Panc1 (cell line): ENCODE measurements around the gene TRAF4. TPM values are rescaled to one million over a fixed set of nuclear protein-coding genes. Genes with fewer than 3 reads are reported as not detected.

ENCODE experiments used
- ATAC-seq: fragments of 200-7000 bp; cut with Tn5 transposase; 2 replicates; pipeline ENCODE4 v1.9.1; 2020; ENCODE audit warnings: mild to moderate bottlenecking, moderate library complexity
- BruUV-seq: library from RNA; stranded (reverse); fragments of 400-500 nt; replicated peaks from 2 replicates; lab custom pipeline; 2021; lab: Mats Ljungman, UMichigan
- CTCF ChIA-PET: fragments of 300-600 bp; sonication (Branson Sonifier 250); formaldehyde crosslinking; loops from one replicate; lab custom pipeline; 2022; ENCODE audit warnings: antibody characterized with exemption; lab: Charles Lee
- POLR2A ChIA-PET: fragments of 300-600 bp; sonication (Branson Sonifier 250); formaldehyde crosslinking; loops from one replicate; lab custom pipeline; 2022; ENCODE audit warnings: antibody characterized with exemption; lab: Charles Lee
- DNase-seq: peaks from one replicate; pipeline ENCODE4 v3.0.0-alpha.2; 2010; ENCODE audit warnings: low read depth, low spot score
- H3K27ac ChIP-seq: 2 replicates; pipeline ENCODE4 v1.5.1; 2011; ENCODE audit warnings: mild to moderate bottlenecking, low read length, inconsistent platforms
- H3K27me3 ChIP-seq: fragments of 200-500 bp; sonication (Bioruptor generic); 2 replicates; pipeline ENCODE4 v1.6.0; 2014; ENCODE audit warnings: low read length, inconsistent platforms; ENCODE audit not compliant: control insufficient read depth, insufficient read depth
- H3K36me3 ChIP-seq: fragments of 200-500 bp; sonication (Bioruptor generic); 2 replicates; pipeline ENCODE4 v1.5.1; 2014; ENCODE audit warnings: inconsistent platforms, mild to moderate bottlenecking, low read length, moderate library complexity; ENCODE audit not compliant: control insufficient read depth, insufficient read depth
- H3K4me1 ChIP-seq: 2 replicates; pipeline ENCODE4 v1.5.1; 2011; ENCODE audit warnings: inconsistent platforms, mild to moderate bottlenecking, low read length, moderate library complexity; ENCODE audit not compliant: control insufficient read depth, insufficient read depth
- H3K4me3 ChIP-seq, 2 experiments: 2 replicates each; pipeline ENCODE4 v1.5.1; 2011 to 2012; ENCODE audit warnings: low read depth in 2 of 2, low read length in 2 of 2, mild to moderate bottlenecking in 2 of 2, inconsistent platforms in 1 of 2, moderate library complexity in 1 of 2
- H3K9me3 ChIP-seq: fragments of 200-500 bp; sonication (Bioruptor generic); 2 replicates; pipeline ENCODE4 v1.5.1; 2014; ENCODE audit warnings: low read depth, mild to moderate bottlenecking, inconsistent platforms, low read length, moderate library complexity; ENCODE audit not compliant: control insufficient read depth, insufficient read depth
- POLR2AphosphoS5 ChIP-seq: IDR thresholded peaks from 2 replicates; pipeline ENCODE4 v1.6.1; 2012; ENCODE audit warnings: mild to moderate bottlenecking, low read depth, low read length, moderate library complexity
- REST ChIP-seq, 2 experiments: IDR thresholded peaks; 2 replicates each; pipeline ENCODE4 v1.6.1; 2011 to 2012; ENCODE audit warnings: low read depth in 2 of 2, control low read depth in 1 of 2, low read length in 1 of 2, mild to moderate bottlenecking in 1 of 2, moderate library complexity in 1 of 2; ENCODE audit not compliant: insufficient read depth in 1 of 2
- SIN3A ChIP-seq: IDR thresholded peaks from 2 replicates; pipeline ENCODE4 v1.6.1; 2012; ENCODE audit warnings: low read depth, mild to moderate bottlenecking, low read length, moderate library complexity, borderline replicate concordance; ENCODE audit not compliant: insufficient read depth
- TCF7L2 ChIP-seq: IDR thresholded peaks from 2 replicates; pipeline ENCODE4 v1.6.1; 2011; ENCODE audit warnings: mild to moderate bottlenecking, low read depth, low read length, inconsistent platforms
- in situ Hi-C: cut with HindIII; loops from 2 replicates; pipeline ENCODE4 v1.10.0; 2016; ENCODE audit warnings: low sequenced_read_pairs, low pct_unique_long_range_greater_than_20kb
- intact Hi-C: fragments of 100-400 bp; cut with micrococcal nuclease; formaldehyde crosslinking; loops from one replicate; pipeline ENCODE4 v1.10.0; 2022; ENCODE audit not compliant: unreplicated experiment
- total RNA-seq: library from RNA; stranded (reverse); gene quantifications from one replicate; pipeline ENCODE4 v1.2.1, GENCODE V29; 2021; ENCODE audit not compliant: unreplicated experiment
- TF ChIP-seq, protein P1 (sequence below): fragments of 450-650 bp; IDR thresholded peaks from 2 replicates; pipeline ENCODE4 v1.5.1; 2017; ENCODE audit warnings: mild to moderate bottlenecking

The TRAF4 gene
- total RNA-seq, 1 experiment from 2014 or later: 108 TPM

DNA sequence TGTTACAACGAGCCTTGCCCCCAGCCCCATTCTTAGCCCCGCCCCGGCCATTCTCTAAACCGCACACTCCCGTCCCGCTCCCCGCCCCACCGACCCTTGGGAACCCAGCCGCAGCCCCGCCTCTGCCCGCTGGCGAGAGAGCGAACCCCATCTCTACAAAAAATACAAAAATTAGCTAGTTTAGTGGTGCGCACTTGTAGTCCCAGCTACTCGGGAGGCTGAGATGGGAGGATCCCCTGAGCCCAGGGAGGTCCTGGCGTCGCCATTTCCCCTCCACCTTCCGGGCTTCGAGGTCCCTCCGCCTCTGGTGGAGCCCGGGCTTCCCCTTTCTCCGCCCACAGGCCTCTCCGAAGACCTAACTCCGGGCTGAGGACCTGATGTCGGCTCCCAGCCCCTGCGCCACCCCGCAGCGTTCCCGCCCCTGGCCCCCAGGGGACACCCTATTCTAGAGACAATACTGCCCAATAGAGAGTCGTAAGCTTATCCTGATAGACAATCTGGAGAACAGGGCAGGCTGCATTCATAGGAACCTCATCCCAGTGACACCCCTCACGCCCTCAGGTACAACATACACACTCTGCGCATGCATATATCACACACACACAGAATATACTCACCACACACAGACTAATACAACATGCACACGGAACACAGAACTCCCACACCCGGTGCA lies 31.6 kb upstream of the TRAF4 start:
- in situ Hi-C loops (no loop called here), intact Hi-C loops (no loop called here)
- Histone ChIP-seq H3K27me3 (no peaks in the 10 kb centered on the region), H3K9me3 (no peaks in the 10 kb centered on the region), H3K4me3 (peak overlapping the region; percentile 55 to 69), H3K36me3 (peaks cover 5% of the 10 kb centered on the region), H3K4me1 (peaks cover 29% of the 10 kb centered on the region), H3K27ac (peak overlapping the region; percentile 92)
- ChIA-PET POLR2A (interaction anchor here (0.6 to 2.5 kb wide), 3 partner anchors 8 to 16 kb away, joined by 3 to 39 read pairs (median 7); partner anchors contain the start of gene RPL23A), CTCF (no interaction called here)
- DNase-seq: no peak
- peak; percentile 22 for ATAC-seq
- TF ChIP-seq, protein P1, sequence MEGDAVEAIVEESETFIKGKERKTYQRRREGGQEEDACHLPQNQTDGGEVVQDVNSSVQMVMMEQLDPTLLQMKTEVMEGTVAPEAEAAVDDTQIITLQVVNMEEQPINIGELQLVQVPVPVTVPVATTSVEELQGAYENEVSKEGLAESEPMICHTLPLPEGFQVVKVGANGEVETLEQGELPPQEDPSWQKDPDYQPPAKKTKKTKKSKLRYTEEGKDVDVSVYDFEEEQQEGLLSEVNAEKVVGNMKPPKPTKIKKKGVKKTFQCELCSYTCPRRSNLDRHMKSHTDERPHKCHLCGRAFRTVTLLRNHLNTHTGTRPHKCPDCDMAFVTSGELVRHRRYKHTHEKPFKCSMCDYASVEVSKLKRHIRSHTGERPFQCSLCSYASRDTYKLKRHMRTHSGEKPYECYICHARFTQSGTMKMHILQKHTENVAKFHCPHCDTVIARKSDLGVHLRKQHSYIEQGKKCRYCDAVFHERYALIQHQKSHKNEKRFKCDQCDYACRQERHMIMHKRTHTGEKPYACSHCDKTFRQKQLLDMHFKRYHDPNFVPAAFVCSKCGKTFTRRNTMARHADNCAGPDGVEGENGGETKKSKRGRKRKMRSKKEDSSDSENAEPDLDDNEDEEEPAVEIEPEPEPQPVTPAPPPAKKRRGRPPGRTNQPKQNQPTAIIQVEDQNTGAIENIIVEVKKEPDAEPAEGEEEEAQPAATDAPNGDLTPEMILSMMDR: no peak
- no peak for TF ChIP-seq POLR2AphosphoS5
- no peak for TF ChIP-seq TCF7L2
- no peak for TF ChIP-seq REST (IDR thresholded peaks at IDR 0.05; ENCODE audit: insufficient read depth in 1 of 2, low read depth in 2 of 2, low read length in 1 of 2)
- TF ChIP-seq SIN3A: no peak
- BruUV-seq: no TSS peak

GRCh38 chr17:28712705-28713415 lies 31.0 kb upstream of the TRAF4 start:
- H3K4me3 ChIP-seq: no peak overlapping the region; a peak in 1 of 4 replicates
- peaks cover 29% of the 10 kb centered on the region for H3K4me1 ChIP-seq
- ATAC-seq (no peak), DNase-seq (no peak)
- ChIA-PET CTCF (no interaction called here), POLR2A (interaction anchor here (2.5 kb wide), 1 partner anchor 7 kb away, joined by 39 read pairs; the partner anchor contains the start of gene RPL23A)
- H3K27ac ChIP-seq: peak overlapping the region; percentile 92
- TF ChIP-seq SIN3A (no peak), REST (IDR thresholded peaks at IDR 0.05; ENCODE audit: insufficient read depth in 1 of 2, low read depth in 2 of 2, low read length in 1 of 2) (no peak), TCF7L2 (no peak), POLR2AphosphoS5 (no peak)
- TF ChIP-seq, protein P1: no peak
- intact Hi-C loops (no loop called here), in situ Hi-C loops (no loop called here)
- H3K27me3 ChIP-seq: no peaks in the 10 kb centered on the region
- peaks cover 5% of the 10 kb centered on the region for H3K36me3 ChIP-seq
- BruUV-seq: no TSS peak
- H3K9me3 ChIP-seq: no peaks in the 10 kb centered on the region
